HTERT RPE-1 (cell line): ENCODE data around the gene THSD7A.

Source experiments
- in situ Hi-C: fragments of 300-500 bp; cut with MboI; formaldehyde crosslinking; loops from 4 replicates; pipeline ENCODE4 v1.14.3; 2020; ENCODE audit warnings: low sequenced_read_pairs

THSD7A gene

DNA sequence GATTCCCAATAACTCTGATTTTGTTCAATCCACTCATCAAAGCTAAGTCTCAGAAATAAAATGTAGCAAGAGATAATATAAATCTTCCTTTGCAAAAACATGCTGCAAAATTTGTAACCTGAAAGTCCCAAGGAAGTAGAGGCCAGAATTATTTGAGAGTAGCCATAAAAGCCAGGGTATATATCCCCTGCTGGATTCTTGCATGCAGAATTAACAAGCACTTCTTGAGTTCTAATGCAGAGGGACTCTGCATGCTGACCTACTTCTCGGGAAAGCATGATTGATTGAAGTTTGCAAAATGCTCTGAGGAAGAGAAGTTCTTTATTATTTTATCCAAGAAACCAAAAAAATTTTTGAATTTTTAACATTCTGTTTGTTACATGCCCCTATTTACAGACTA lies 121.6 kb downstream of the THSD7A start:
- in situ Hi-C loops: no loop called here

DNA sequence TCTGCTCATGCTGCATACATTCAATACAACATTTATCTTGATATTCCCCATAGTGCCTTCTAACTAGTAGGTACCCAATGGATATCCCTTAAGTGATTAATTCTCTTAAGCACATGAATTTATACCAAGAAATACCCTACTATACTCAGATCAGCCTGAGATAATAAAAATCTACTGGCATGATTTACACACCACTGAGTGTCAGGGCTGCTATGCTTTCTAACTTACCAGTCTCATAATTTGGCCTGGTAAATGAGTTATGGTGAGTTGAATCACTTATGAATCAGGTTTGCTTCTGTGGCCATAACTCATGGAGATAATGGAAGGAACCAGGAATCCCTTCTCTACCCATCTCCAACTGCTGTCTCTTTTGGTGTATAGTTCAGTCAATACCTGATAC lies 122.8 kb downstream of the THSD7A start:
- in situ Hi-C loops: no loop called here

DNA sequence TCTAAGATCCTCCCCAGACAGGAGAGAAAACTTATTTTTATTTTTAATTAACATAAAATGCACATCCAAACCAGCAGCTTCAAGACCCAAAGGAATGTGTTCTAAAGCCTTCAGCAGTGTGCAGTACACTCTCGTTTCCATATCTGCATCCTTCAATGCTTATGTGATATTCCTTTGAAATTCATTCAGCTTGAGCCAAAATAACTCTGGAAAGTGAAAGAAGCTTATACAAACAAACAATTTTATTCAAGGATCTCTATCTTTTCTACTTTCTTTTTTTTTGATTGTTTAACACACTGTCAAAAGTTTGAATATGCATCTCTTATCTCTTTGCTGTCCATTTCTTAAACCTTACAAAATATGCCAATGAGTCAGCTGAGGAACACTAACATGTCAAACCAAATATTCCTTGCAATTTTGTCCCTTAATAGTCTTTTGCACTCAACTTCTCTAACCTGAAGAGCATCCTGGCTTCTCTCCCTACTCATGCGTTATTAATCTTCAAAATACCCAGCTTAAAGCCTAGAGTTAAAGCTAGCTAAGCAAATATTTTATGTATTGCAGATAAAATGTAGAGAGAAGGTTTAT lies 124.3 kb downstream of the THSD7A start:
- in situ Hi-C loops: no loop called here

DNA sequence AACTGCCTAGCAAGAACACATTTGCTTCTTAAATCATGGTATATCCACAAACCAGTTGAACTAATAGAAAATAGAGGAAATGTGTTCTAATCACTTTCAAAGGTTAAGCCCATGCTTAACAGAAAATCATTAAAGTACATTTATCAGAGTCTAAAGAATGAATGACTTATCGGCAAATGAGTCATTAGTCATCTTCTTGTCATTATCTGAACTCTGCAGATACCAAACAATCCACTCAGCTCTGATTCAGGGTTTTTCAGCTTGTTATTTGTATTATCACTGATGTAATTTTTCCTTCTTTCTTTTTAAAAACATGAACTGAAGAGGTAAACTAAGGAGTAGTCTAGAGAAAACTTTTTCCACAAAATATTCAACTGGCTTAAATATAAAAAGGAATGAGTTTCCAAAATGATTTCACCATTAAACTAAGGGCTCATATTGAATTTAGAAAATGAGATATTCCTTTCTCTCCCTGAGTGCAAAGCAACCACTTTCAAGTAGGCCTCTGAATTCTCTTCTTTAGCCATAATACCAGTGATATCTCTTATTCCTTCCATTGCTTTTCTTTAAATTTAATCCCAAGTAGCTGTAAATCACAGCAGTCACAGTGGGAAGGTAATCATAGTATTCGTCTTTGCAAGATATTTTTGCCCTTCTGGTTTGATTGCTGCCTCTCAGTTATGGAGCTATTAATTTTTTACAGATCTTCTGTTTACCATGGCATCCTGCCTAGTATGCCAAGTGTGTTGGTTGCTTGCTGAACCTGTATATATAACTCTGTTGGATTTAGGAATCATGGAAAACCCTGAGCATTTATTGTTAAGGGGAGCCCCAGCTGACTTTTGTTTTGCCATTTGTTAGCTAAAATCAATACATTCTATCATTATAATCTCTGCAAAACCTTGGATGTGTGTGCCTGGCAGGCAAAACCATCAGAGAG lies 125.1 kb downstream of the THSD7A start:
- in situ Hi-C loops: no loop called here

DNA sequence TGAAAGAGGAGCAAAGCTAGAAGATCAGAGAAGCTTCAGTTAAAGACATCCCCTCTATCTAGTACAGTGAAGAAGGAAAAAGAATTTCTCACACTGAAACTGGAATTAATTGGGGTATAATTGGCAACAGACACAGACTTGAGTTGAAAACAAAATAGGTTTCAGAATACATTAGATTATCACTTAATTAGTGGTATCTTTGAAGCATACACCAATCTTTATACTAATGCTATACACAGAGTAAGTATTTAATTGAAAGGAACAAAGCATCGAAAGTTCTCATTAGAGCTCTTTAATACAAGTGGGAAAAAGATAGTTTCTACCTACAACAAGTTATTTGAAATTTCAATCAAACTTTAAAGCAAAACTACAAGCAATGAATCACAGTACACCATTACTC lies 128.2 kb downstream of the THSD7A start:
- in situ Hi-C loops: no loop called here

DNA sequence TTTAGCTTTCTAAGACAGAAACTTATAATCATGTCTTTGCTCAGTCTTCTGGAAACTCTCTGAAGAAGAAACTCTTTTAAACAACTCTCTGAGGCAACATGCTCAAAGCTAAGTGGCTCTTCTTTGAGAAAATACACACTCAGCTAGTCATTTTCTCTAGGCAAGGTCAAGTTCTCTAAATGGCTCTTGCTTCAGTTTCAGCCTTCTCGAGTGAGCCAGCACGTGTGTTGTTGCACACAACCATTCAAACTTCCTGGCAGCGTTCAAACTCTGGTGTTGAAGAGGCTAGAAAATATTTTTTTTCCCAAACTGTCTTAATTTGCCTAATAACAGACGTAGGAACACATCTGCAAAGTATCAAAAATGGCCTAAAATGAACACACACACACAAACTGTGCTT lies 129.1 kb downstream of the THSD7A start:
- in situ Hi-C loops: no loop called here

DNA sequence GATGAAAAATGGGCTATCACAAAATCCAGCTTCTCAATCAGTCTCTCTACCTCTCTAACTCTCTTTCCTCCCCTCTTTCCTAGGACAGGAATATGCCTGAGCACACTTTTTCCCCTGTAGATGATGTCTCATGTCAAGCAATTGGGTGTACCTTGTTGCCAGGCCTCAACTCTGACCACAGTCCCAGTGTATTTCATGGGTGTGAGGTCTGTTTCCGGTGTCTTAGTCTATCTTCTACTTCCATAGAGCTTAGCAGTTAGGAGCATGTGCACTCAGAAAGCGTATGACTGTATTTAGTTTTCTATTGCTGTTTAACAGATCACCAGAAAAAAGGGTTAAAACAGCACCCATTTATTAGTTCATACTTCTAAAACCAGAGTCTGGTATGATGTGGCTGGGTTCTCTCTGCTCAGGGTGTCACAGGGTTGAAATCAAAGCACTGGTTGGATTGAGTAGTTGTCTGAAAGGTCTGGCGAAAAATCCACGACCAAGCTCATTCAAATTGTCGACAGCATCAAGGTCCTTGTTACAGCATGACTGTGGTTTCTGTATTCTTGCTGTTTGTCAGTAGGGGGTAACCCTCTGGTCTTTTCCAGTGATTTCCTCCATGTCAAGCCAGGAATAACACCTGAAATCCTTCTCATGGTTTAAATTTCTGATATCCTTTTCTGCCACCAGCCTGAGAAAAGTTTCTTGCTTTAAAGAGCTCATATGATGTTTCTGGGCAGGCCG lies 130.0 kb downstream of the THSD7A start:
- in situ Hi-C loops: no loop called here

DNA sequence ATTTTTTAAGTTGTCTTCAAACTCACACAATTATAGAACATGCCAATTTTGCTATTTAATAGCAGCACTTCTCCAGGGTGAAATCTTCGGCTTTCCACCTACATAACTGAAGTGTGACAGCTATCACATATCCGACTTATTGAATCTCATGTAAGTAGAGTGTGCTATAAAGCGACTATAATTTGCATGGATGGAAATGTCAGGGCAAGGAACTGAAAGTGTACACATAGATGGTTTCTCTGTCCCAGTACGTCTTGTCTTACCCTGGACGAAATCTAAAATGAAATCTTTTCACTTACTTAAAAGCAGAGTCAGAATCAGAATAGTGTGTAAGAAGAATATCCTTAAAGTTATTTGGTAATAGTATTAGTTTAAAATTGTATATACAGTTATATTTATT lies 132.3 kb downstream of the THSD7A start:
- in situ Hi-C loops: no loop called here

DNA sequence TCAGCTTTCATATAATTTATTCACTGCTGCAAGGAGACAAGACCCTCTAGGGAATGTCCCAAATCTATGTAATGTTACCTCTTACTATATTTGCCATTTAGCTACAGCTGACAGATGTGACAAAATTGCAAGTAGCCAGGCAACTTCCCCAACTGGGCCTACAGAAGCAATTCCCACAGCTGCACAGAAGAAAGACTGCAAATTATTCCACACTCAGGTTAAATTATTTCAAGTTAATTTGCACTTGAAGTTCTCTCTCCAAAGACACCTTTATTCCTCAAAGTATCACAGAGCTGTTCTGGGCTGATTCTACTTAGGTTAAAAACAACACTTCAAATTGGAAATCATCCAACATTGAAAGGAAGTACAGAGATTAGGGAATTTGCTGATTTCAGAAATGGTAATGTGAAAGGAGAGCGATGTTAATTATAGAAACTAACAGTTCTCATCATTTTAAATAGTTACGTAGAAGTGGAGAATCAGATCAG lies 133.6 kb downstream of the THSD7A start:
- in situ Hi-C loops: no loop called here

DNA sequence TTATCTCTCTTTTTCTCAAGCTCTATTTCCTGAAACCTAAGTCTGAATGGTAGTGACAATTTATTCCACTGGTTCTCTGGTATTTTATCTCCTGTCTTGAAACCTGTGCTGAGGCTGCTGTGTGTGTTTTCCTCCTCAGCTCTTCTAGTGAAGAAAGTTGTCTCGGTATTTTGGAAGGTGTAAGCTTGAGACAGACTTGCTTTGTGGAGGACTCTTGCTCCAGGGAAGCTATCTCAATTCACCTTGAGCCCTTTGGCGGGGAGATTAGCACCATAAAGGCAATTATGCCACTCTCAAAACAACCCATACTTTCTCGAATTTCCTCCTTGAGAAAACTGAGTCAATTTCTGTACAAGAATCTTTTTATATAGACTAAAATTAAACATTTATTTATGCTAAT lies 141.6 kb downstream of the THSD7A start:
- in situ Hi-C loops: no loop called here

DNA sequence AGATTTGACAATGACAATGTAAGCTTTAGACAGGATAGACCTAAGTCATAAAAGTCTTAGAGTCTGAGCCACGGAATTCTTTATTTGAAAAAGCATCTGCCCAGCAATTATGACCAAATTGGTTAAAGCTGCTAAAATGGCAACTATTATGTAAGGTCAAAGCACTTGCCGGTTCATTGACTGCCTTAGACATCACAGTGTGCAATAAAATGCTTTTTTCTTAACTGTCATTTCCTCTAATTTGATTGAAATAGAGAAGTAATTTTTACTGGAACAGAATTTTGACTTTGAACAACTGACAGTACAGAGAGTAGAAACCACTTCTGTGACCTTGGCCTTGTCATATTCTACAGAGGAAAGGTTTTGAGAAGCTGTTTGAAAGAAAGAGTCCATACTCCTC lies 142.9 kb downstream of the THSD7A start:
- in situ Hi-C loops: no loop called here

DNA sequence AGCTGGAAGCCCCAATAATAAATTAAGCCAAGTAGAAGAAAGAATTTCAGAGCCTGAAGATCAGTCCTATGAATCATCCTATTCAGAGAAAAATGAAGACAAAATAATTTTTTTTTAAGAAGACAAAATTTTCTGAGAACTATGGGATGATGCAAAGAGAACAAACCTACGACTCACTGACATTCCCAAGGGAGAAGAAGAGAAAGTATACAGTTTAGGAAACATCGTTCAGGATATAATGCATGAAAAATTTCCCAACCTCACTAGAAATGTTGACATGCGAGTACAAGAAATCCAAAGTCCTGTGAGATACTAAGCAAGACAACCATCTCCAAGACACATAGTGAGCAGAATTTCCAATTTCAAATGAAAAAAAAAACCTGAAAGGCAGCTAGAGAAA lies 150.5 kb downstream of the THSD7A start:
- in situ Hi-C loops: no loop called here

DNA sequence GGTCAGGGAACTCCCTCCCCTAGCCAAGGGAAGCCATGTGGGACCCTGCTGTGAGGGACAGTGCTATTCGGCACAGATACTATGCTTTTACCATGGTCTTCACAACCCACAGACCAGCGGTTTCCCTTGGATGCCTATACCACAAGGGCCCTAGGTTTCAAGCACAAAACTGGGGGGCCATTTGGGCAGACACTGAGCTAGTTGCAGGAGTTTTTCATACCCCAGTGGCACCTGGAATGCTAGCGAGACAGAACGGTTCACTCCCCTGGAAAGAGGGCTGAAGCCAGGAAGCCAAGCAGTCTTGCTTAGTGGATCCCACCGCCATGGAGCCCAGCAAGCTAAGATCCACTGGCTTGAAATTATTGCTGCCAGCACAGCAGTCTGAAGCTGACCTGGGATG lies 156.8 kb downstream of the THSD7A start:
- in situ Hi-C loops: no loop called here

DNA sequence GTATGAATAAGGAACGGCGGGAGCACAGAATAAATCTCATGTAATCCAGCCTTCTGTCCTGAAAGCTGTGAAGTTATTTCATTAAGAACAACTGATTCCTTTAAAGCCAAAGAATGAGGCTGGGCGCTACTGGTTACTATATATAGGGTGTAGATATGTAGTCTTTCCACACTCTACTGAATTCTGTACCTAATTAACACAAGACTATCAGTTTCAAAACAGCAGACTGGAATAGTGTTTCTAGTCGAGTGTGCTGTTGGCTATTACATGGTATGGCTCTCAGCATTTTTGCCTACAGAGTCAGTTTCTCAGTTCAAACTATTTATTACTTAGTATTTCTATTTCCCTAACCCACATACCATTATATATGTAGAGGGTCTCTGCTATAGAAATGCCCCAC lies 163.3 kb downstream of the THSD7A start:
- in situ Hi-C loops: no loop called here

DNA sequence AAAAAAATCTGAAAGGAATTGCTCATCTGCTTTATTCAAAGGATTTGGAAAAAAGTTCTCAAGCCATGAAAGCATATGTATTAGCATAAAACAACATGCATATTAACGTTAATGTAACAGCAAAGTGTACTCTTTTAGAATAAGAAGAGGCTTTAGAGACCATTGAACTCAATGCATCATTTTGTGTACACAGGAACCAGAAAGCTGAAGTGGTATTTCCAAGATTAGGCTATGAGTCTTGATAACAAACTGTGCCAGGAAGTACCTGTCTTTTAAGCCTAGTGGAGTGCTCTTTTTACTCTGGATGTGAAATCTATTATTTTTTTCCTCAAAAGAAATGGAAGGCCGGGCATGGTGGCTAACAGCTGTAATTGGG lies 164.2 kb downstream of the THSD7A start:
- in situ Hi-C loops: no loop called here

DNA sequence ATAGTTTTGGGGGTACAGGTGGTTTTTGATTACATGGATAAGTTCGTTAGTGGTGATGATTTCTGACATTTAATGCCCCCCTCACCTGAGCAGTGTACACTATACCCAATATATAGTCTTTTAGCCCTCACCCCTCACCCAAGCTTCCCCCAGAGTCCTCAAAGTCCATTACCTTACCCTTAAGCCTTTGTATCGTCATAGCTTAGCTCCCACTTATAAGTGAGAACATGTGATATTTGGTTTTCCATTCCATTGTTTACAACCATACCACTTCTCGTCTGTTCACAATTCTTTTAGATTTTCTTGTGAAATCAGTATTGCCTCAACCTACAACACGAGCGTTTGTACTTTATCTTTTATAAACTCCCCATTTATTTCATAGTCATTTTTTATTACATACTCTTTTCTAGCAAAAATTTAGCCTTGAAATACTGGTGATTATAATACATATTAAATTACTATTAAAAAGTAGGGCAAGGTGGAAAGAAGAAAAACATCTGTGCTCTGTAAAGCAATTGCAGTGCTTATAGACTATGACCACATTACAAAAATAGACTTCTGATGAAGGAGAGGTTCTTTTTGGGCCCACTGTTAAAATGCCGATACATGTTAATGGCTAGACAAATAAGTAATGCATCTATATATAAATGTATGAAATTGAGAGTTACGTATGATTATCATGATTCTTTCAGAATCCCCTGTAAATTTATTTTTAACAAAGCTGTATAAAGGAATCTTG lies 164.8 kb downstream of the THSD7A start:
- in situ Hi-C loops: no loop called here

DNA sequence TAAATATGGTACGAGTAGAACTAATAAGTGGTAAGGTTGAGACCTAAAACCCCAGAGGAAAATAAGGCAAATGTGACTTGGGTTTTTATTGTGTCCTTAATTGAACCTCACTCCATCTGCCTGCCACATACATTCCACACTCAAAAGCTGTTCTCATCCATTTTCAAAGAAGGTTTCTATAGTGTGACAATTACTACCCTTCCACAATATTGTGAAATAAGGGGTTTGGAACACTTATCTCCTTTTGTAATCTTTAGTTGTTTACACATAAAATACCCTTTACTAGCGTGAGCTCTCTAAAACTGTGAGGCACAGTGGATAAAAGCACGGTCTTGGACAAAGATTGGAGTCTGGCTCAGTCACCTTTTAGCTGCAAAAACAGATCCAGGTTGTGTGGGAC lies 166.6 kb downstream of the THSD7A start:
- in situ Hi-C loops: no loop called here

DNA sequence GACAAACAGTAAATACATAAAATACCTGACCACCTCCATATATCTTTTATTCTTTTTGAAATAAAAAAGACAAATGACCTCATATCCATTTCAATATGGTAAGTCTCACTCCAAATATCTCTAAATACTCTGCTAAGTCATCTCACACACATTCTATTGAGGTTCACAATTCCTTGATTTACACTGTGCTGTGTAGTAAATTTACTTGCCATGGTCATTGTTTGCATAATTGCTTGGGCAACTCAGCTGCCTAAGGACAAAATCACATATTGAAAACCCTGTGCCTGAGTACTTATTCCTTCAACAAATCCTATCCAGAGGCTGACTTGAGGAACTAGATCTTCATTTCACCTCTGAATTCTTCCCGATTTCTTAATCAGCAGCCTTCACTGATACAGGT lies 176.4 kb downstream of the THSD7A start:
- in situ Hi-C loops: no loop called here

DNA sequence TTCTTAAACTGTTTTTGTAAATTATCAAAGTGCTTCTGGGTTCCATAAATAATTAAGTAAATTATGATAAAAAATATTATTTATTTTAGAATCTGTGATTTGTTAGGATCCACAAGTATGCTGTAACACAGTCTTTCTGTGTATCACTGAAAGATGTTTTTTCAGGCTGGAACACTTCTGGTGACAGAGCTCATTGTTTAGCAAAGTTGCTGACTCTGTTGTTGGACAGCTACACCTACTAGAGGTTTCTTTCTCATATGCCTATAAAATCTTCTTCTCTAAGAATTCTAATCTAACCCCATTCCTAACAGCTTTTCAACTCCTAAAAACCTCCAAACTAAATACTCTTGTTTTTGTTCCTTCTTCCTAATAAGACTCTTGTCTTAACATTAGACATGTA lies 176.8 kb downstream of the THSD7A start:
- in situ Hi-C loops: no loop called here

DNA sequence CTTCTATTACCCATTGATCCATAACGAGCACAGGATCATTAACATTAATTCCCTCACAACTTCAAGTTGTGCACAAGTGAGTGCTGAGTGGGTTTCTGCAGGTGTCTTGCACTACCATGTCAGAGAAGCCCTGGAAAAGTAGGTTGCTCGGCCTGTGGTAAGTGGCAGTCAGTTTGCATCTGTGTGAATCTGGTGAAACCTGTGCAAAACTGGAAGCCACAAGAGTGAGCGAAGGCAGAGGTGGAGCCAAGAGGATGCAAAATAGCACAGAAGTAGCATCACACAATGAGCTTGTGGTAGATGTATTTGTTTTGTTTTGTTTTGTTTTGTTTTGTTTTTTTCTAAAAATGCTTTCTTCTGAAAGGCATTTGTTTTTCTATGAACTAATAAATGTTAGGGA lies 181.5 kb downstream of the THSD7A start:
- in situ Hi-C loops: no loop called here

DNA sequence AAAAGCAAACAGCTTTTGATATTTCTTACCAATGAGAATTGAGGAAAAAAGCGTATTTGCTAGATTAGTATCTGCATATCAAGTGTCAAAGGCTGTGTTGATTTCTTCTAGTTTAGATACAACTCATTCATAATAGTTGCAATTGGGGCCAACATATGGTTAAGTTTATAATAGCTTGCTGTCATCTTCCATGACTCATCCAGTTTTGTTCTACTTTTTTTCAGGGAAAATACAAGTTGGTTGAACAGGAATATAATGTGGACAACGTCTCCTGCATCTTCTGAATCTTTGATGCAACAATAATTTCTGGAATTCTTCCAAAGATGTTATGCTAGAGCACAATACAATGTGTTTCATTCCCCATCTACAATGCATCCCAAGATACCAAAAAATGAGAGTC lies 182.0 kb downstream of the THSD7A start:
- in situ Hi-C loops: no loop called here
